NB4 (cell line): ENCODE measurements around the gene RIMBP3B.
"Not testable (repeated sequence)": the region's sequence is repeated elsewhere in the genome, so short reads cannot be mapped to it uniquely, and the experiment has no call there.

Source experiments
- CTCF ChIP-seq: IDR thresholded peaks from one replicate; pipeline ENCODE4 v1.5.1; 2012; ENCODE audit warnings: low read depth, low read length
- MAX ChIP-seq: IDR thresholded peaks from 2 replicates; pipeline ENCODE4 v1.6.1; 2011; ENCODE audit warnings: low read depth, low read length
- MYC ChIP-seq: IDR thresholded peaks from 2 replicates; pipeline ENCODE4 v1.6.1; 2011; ENCODE audit warnings: low read depth, low read length
- POLR2A ChIP-seq: IDR thresholded peaks from 2 replicates; pipeline ENCODE4 v1.6.1; 2011; ENCODE audit warnings: mild to moderate bottlenecking; ENCODE audit not compliant: insufficient read length; ENCODE audit errors: extremely low read depth

GRCh38 chr22:21418974-21419638 is 35.6 kb downstream of the RIMBP3B start:
- TF ChIP-seq CTCF, POLR2A, MAX, MYC: not testable (repeated sequence)
